K562 (cell line): ENCODE measurements around the gene PEDS1. TPM values are rescaled to one million over a fixed set of nuclear protein-coding genes. Genes with fewer than 3 reads are reported as not detected.

Source experiments
- ASH1L ChIP-seq: fragments of 450-650 bp; IDR thresholded peaks from 2 replicates; pipeline ENCODE4 v1.6.1; 2018; ENCODE audit warnings: borderline replicate concordance, mild to moderate bottlenecking, low read depth; ENCODE audit not compliant: partially characterized antibody
- CEBPG ChIP-seq, 3 experiments: fragments of 200-800 bp in 1 of 3; sonication (Bioruptor generic) in 1 of 3; sonication (generic) in 1 of 3; formaldehyde crosslinking in 1 of 3; IDR thresholded peaks in 2 of 3; conservative IDR thresholded peaks in 1 of 3; 2 replicates each; pipeline versions ENCODE4 v1.6.1 to v1.8.0; 2016 to 2022; ENCODE audit warnings: missing compliant biosample characterization in 2 of 3, missing genetic modification characterization in 2 of 3, mild to moderate bottlenecking in 1 of 3, missing genetic modification reagents in 1 of 3
- HBP1 ChIP-seq: fragments of 450-650 bp; formaldehyde crosslinking; IDR thresholded peaks from 2 replicates; pipeline ENCODE4 v1.4.0; 2022; ENCODE audit warnings: missing genetic modification characterization
- KAT2B ChIP-seq: IDR thresholded peaks from one replicate; pipeline ENCODE4 v1.6.1; 2012; ENCODE audit warnings: low read depth, mild to moderate bottlenecking, control low read depth, inconsistent platforms, low read length, moderate library complexity
- KDM5B ChIP-seq: fragments of 200-600 bp; sonication (generic); IDR thresholded peaks from 2 replicates; pipeline ENCODE4 v1.6.1; 2012; ENCODE audit warnings: low read depth, mild to moderate bottlenecking, moderate library complexity, low read length, control low read depth, inconsistent platforms; ENCODE audit not compliant: insufficient replicate concordance
- MAFK ChIP-seq: IDR thresholded peaks from 2 replicates; pipeline ENCODE4 v1.6.1; 2011; ENCODE audit warnings: low read length, improper control_type of control experiment
- MCM3 ChIP-seq: fragments of 450-650 bp; IDR thresholded peaks from 2 replicates; pipeline ENCODE4 v1.6.1; 2016
- MECOM ChIP-seq: fragments of 250-450 bp; sonication (Bioruptor Pico); IDR thresholded peaks from 2 replicates; pipeline ENCODE4 v1.8.0; 2022; ENCODE audit warnings: inconsistent platforms
- MTA1 ChIP-seq: fragments of 450-650 bp; IDR thresholded peaks from 2 replicates; pipeline ENCODE4 v1.6.1; 2017; ENCODE audit warnings: borderline replicate concordance
- NFYB ChIP-seq: IDR thresholded peaks from 2 replicates; pipeline ENCODE4 v1.6.1; 2011; ENCODE audit warnings: mild to moderate bottlenecking, moderate library complexity; ENCODE audit not compliant: insufficient read length; ENCODE audit errors: extremely low read depth
- NR1H2 ChIP-seq: sonication (generic); formaldehyde crosslinking; IDR thresholded peaks from 2 replicates; pipeline ENCODE4 v1.4.0; 2020; ENCODE audit warnings: mild to moderate bottlenecking, missing genetic modification reagents
- PHB2 ChIP-seq: fragments of 450-650 bp; IDR thresholded peaks from 2 replicates; pipeline ENCODE4 v1.6.1; 2017; ENCODE audit warnings: low read depth
- POLR2A ChIP-seq: fragments of 450-650 bp; conservative IDR thresholded peaks from 2 replicates; pipeline ENCODE4 v1.6.1; 2016
- POLR2AphosphoS2 ChIP-seq: IDR thresholded peaks from 2 replicates; pipeline ENCODE4 v1.6.1; 2012; ENCODE audit warnings: low read length, improper control_type of control experiment
- POLR3G ChIP-seq: IDR thresholded peaks from 2 replicates; pipeline ENCODE4 v1.6.1; 2011; ENCODE audit not compliant: insufficient read length, insufficient replicate concordance; ENCODE audit errors: extremely low read depth
- RBM22 ChIP-seq: fragments of 200-400 bp; formaldehyde crosslinking; IDR thresholded peaks from 2 replicates; pipeline ENCODE4 v1.6.1; 2018; ENCODE audit warnings: low read length, low read depth; ENCODE audit not compliant: poor library complexity, severe bottlenecking
- SIX5 ChIP-seq, 2 experiments: IDR thresholded peaks; 2 replicates each; pipeline ENCODE4 v1.6.1; 2011; ENCODE audit warnings: low read length in 2 of 2, borderline replicate concordance in 1 of 2, low read depth in 1 of 2, mild to moderate bottlenecking in 1 of 2, moderate library complexity in 1 of 2; ENCODE audit not compliant: insufficient read depth in 1 of 2
- SMAD4 ChIP-seq: fragments of 250-450 bp; sonication (Bioruptor Pico); conservative IDR thresholded peaks from 2 replicates; pipeline ENCODE4 v1.8.0; 2021; ENCODE audit warnings: inconsistent platforms, mild to moderate bottlenecking, moderate library complexity
- SPI1 ChIP-seq: IDR thresholded peaks from 2 replicates; pipeline ENCODE4 v1.6.1; 2011; ENCODE audit warnings: low read depth, low read length, control low read depth, borderline replicate concordance
- STAT5A ChIP-seq: IDR thresholded peaks from 2 replicates; pipeline ENCODE4 v1.6.1; 2012; ENCODE audit warnings: low read length, inconsistent platforms, borderline replicate concordance
- ZBED1 ChIP-seq: IDR thresholded peaks from 2 replicates; pipeline ENCODE4 v1.6.1; 2014
- ZNF280A ChIP-seq: fragments of 450-650 bp; IDR thresholded peaks from 2 replicates; pipeline ENCODE4 v1.6.1; 2018; ENCODE audit warnings: mild to moderate bottlenecking, low read depth; ENCODE audit not compliant: partially characterized antibody
- polyA plus RNA-seq, 8 experiments: library from polyadenylated mRNA; depleted of rRNA in 4 of 8; stranded (reverse) in 5 of 8; unstranded in 3 of 8; fragments of >200 nt; fragmentation: Nextera tagmentation in 2 of 8; fragmentation: Illumina TruSeq in 1 of 8; extraction: Ambion mirVana in 2 of 8; extraction: Trizol in 1 of 8; gene quantifications; 2 replicates each; pipeline versions ENCODE4 v1.2.1 to v1.2.3, GENCODE V29; 2011 to 2014; ENCODE audit warnings: inconsistent platforms in 1 of 8, missing spikeins in 1 of 8
- total RNA-seq, 7 experiments: library from RNA; depleted of rRNA in 6 of 7; stranded (reverse); fragments of >200 nt in 6 of 7; fragmentation: Illumina TruSeq in 2 of 7; extraction: Trizol in 2 of 7; gene quantifications; 2 replicates each; pipeline versions ENCODE4 v1.2.1 to v1.2.3, GENCODE V29; 2011 to 2021; ENCODE audit warnings: low replicate concordance in 1 of 7

PEDS1 gene
- total and polyA plus RNA-seq, 9 of the 15 experiments (the other 6 are each of a cell fraction or from before 2014, with no cell fraction given), result 2.9 to 38.5 (median 24.2) TPM

GRCh38 chr20:50153500-50154377 is at the start of gene PEDS1 (continued):
- TF ChIP-seq ZNF280A, result no peak
- TF ChIP-seq NR1H2 (CRISPR knock-in tag), result peak; percentile 95; the same call in 1 of the 2 replicates
- TF ChIP-seq PHB2, result no peak
- TF ChIP-seq RBM22, result no peak
- TF ChIP-seq SMAD4 (CRISPR knock-in tag), result peak; percentile 65; the same call in 1 of the 2 replicates
- TF ChIP-seq MAFK, result no peak
- no peak for TF ChIP-seq MCM3
- TF ChIP-seq MTA1, result no peak
- TF ChIP-seq POLR3G, result no peak
- TF ChIP-seq KAT2B, result no peak
- no peak; the same call in 1 of the 2 replicates for TF ChIP-seq POLR2AphosphoS2
- TF ChIP-seq HBP1 (CRISPR knock-in tag), result no peak
- no peak for TF ChIP-seq ASH1L
- TF ChIP-seq NFYB, result peak; percentile 89
- TF ChIP-seq STAT5A, result no peak
- no peak for TF ChIP-seq ZBED1
- no peak for TF ChIP-seq CEBPG (CRISPR knock-in tag; IDR thresholded peaks at IDR 0.05)
- no peak for TF ChIP-seq CEBPG (tag; conservative IDR thresholded peaks at IDR 0.05 in 1 of 2, IDR thresholded peaks at IDR 0.05 in 1 of 2)
- TF ChIP-seq KDM5B, result peak; percentile 87
- no peak for TF ChIP-seq SIX5 (IDR thresholded peaks at IDR 0.05; ENCODE audit: borderline replicate concordance in 1 of 2, insufficient read depth in 1 of 2, low read depth in 1 of 2, low read length in 2 of 2)
- TF ChIP-seq MECOM (CRISPR knock-in tag), result 0 out of 2 replicates have a peak, but pooled peaks have one; percentile 59
- peak; percentile 84 for TF ChIP-seq POLR2A
- no peak for TF ChIP-seq SPI1
